Testis (tissue), 2 donors: Measurements from ENCODE around the gene PLA2R1.

ENCODE experiments used
- POLR2A ChIP-seq: fragments of 450-650 bp; IDR thresholded peaks from one replicate; pipeline ENCODE4 v1.6.1; 2017; ENCODE audit warnings: antibody characterized with exemption, mild to moderate bottlenecking, moderate library complexity
- TF ChIP-seq, protein P1 (sequence below), 3 experiments: fragments of 450-650 bp in 2 of 3; fragments of 200-600 bp in 1 of 3; sonication (generic) in 1 of 3; IDR thresholded peaks; one replicate each; pipeline ENCODE4 v1.5.1; 2016 to 2019; ENCODE audit warnings: antibody characterized with exemption in 3 of 3, mild to moderate bottlenecking in 2 of 3, moderate library complexity in 1 of 3

DNA sequence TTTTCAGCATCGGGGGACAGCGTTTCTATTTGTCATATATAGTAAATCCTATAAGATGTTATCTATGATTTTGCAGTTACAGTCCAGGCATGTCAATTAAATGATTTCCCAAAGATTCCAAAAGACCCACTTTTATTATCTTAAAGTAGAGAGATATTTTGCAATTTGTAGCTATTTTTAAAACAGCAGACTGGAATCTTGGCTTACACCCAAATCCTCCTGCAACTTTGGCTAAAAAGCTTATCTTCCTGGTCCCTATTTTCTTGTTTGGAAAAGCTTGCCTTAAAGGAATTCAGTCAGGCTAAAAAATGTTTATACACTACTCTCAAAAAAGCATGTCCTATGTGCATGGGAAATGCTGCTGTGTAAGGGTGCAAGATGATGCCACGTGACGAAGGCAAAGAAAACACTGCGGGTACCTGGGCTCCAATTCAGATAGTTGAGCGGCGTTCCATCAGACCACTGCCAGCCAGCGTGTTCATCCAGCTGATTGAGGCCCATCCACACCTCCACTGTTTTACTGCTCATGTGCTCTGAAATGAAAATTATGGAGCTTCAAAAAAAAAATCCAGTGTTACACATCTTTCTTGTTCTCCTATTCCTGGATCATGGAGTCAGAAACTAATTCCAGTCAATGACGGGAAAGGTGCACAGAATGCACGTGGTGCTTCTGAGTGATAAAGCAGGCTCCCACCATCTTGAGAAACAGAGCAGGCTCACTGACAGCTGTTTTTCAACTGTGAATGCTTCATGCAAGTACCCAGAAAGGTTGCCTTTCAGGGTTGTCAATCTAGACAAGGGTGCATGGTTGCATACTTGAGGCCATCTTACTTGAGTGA is 33.8 kb downstream of the PLA2R1 start:
- TF ChIP-seq, protein P1, sequence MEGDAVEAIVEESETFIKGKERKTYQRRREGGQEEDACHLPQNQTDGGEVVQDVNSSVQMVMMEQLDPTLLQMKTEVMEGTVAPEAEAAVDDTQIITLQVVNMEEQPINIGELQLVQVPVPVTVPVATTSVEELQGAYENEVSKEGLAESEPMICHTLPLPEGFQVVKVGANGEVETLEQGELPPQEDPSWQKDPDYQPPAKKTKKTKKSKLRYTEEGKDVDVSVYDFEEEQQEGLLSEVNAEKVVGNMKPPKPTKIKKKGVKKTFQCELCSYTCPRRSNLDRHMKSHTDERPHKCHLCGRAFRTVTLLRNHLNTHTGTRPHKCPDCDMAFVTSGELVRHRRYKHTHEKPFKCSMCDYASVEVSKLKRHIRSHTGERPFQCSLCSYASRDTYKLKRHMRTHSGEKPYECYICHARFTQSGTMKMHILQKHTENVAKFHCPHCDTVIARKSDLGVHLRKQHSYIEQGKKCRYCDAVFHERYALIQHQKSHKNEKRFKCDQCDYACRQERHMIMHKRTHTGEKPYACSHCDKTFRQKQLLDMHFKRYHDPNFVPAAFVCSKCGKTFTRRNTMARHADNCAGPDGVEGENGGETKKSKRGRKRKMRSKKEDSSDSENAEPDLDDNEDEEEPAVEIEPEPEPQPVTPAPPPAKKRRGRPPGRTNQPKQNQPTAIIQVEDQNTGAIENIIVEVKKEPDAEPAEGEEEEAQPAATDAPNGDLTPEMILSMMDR (IDR thresholded peaks at IDR 0.05): no peak
- TF ChIP-seq POLR2A: no peak
